ENCODE results near the gene PSEN1. TPM values are rescaled to one million over a fixed set of nuclear protein-coding genes. Genes with fewer than 3 reads are reported as not detected.

Gene PSEN1
- total RNA-seq, 1 experiment from 2014 or later: 49.9 TPM

- no peak overlapping the region for H3K4me3 Mint-ChIP-seq
- Histone ChIP-seq H3K4me1 (ENCODE audit: insufficient read depth, low read length) (peaks cover 5% of the 10 kb centered on the region), H3K18ac (ENCODE audit: insufficient read length, low read depth, low read length) (no peak overlapping the region), H2BK120ac (ENCODE audit: low read depth, low read length, poor library complexity, severe bottlenecking) (no peak overlapping the region), H4K20me1 (ENCODE audit: control insufficient read depth, insufficient read depth, insufficient read length) (no peaks in the 10 kb centered on the region), H3K9me3 (ENCODE audit: control insufficient read depth, low read depth, low read length) (no peaks in the 10 kb centered on the region), H4K91ac (ENCODE audit: insufficient read length, low read depth, low read length) (no peak overlapping the region), H2BK20ac (ENCODE audit: low read depth, low read length, poor library complexity, severe bottlenecking) (no peak overlapping the region), H3K4ac (ENCODE audit: low read depth, low read length) (no peak overlapping the region), H2BK15ac (ENCODE audit: low read depth, low read length) (no peak overlapping the region), H3K14ac (ENCODE audit: insufficient read depth, low read length) (no peak overlapping the region), H3K27me3 (ENCODE audit: insufficient read depth, low read length) (no peaks in the 10 kb centered on the region), H2BK12ac (ENCODE audit: insufficient read length, low read depth, low read length) (no peak overlapping the region), H3T11ph (ENCODE audit: low read length) (no peak overlapping the region), H3K23ac (ENCODE audit: insufficient read length, low read depth, low read length) (no peak overlapping the region), H3K56ac (ENCODE audit: insufficient read length, low read depth, low read length) (no peak overlapping the region), H3K79me2 (ENCODE audit: insufficient read depth, low read length) (no peaks in the 10 kb centered on the region), H4K8ac (replicated peaks; ENCODE audit: insufficient read length, low read depth, low read length) (no peak overlapping the region), H4K5ac (ENCODE audit: insufficient read length, low read depth, low read length) (no peak overlapping the region), H2BK5ac (ENCODE audit: insufficient read length, low read length) (no peak overlapping the region), H2AK5ac (ENCODE audit: insufficient read length, low read length) (no peak overlapping the region), H3K9ac (ENCODE audit: extremely low read depth, insufficient read length, low read length) (no peak overlapping the region), H3K23me2 (ENCODE audit: insufficient read length, low read depth, low read length, poor library complexity, severe bottlenecking) (no peaks in the 10 kb centered on the region), H3K79me1 (ENCODE audit: insufficient read depth, low read depth, low read length, poor library complexity, severe bottlenecking) (no peaks in the 10 kb centered on the region), H2AFZ (ENCODE audit: low read length) (no peak overlapping the region), H3K4me2 (ENCODE audit: insufficient read depth, insufficient read length, low read length) (no peak overlapping the region), H3K27ac (ENCODE audit: insufficient read length, low read depth, low read length) (no peak overlapping the region)
- peaks cover 7 to 49% (median 44%) of the 10 kb centered on the region in 3 experiments; a peak in 6 of 7 replicates for H3K36me3 Mint-ChIP-seq (ENCODE audit: insufficient read depth in 1 of 3, low read depth in 3 of 3)
- H3K27ac Mint-ChIP-seq: no peak overlapping the region
- no CpG with 5 or more reads among the region's 3 CpGs for WGBS (ENCODE audit: extremely low coverage, insufficient read length, low lambda C conversion rate)
- no peak for DNase-seq
- no peak for TF ChIP-seq CTCF (conservative IDR thresholded peaks at IDR 0.05)
- peaks cover 12 to 18% of the 10 kb centered on the region in 2 experiments for H3K4me1 Mint-ChIP-seq
- H3K27me3 Mint-ChIP-seq (ENCODE audit: low read depth): no peaks in the 10 kb centered on the region
- H3K9me3 Mint-ChIP-seq: no peaks in the 10 kb centered on the region
Observed at GRCh38 chr14:73176685-73177084, 40.4 kb downstream of the PSEN1 start.
